ENCODE results near the gene CETP. TPM values are rescaled to one million over a fixed set of nuclear protein-coding genes. Genes with fewer than 3 reads are reported as not detected.
"Not testable (repeated sequence)": the region's sequence is repeated elsewhere in the genome, so short reads cannot be mapped to it uniquely, and the experiment has no call there.

The CETP gene
- polyA plus RNA-seq, 3 donors = 10.2 to 11.9 (median 11.7) TPM

GRCh38 chr16:57003439-57004386 lies 42.0 kb downstream of the CETP start:
- peak in 6 of 11 donors; percentile 12 to 27 (median 19) for DNase-seq (ENCODE audit: extremely low read depth in 1 of 11, low read depth in 9 of 11, low spot score in 4 of 11)

GRCh38 chr16:57004387-57005250 lies 42.9 kb downstream of the CETP start:
- no peak for DNase-seq (ENCODE audit: extremely low read depth in 1 of 11, low read depth in 9 of 11, low spot score in 4 of 11)

GRCh38 chr16:57005597-57005996 lies 43.8 kb downstream of the CETP start:
- not testable (repeated sequence) for DNase-seq (ENCODE audit: extremely low read depth in 1 of 11, low read depth in 9 of 11, low spot score in 4 of 11)

- DNase-seq (ENCODE audit: extremely low read depth in 1 of 11, low read depth in 9 of 11, low spot score in 4 of 11) = no peak
These were observed 45.3 kb downstream of the CETP start for GRCh38 chr16:57007050-57007449.

- DNase-seq (ENCODE audit: extremely low read depth in 1 of 11, low read depth in 9 of 11, low spot score in 4 of 11) = no peak
These were observed 45.8 kb downstream of the CETP start for GRCh38 chr16:57007530-57007929.

GRCh38 chr16:57008440-57008839 lies 46.7 kb downstream of the CETP start:
- no peak for DNase-seq (ENCODE audit: extremely low read depth in 1 of 11, low read depth in 9 of 11, low spot score in 4 of 11)

GRCh38 chr16:57009643-57010170 lies 48.0 kb downstream of the CETP start:
- no peak for DNase-seq (ENCODE audit: extremely low read depth in 1 of 11, low read depth in 9 of 11, low spot score in 4 of 11)

GRCh38 chr16:57012353-57012752 lies 50.6 kb downstream of the CETP start:
- DNase-seq (ENCODE audit: extremely low read depth in 1 of 11, low read depth in 9 of 11, low spot score in 4 of 11) = no peak

- no peak for DNase-seq (ENCODE audit: extremely low read depth in 1 of 11, low read depth in 9 of 11, low spot score in 4 of 11)
These were observed 51.5 kb downstream of the CETP start for GRCh38 chr16:57013229-57013628.

GRCh38 chr16:57013902-57014301 lies 52.2 kb downstream of the CETP start:
- DNase-seq (ENCODE audit: extremely low read depth in 1 of 11, low read depth in 9 of 11, low spot score in 4 of 11) = no peak

- no peak for DNase-seq (ENCODE audit: extremely low read depth in 1 of 11, low read depth in 9 of 11, low spot score in 4 of 11)
These were observed 54.6 kb downstream of the CETP start for GRCh38 chr16:57016301-57016700.

GRCh38 chr16:57016831-57017230 lies 55.1 kb downstream of the CETP start:
- no peak for DNase-seq (ENCODE audit: extremely low read depth in 1 of 11, low read depth in 9 of 11, low spot score in 4 of 11)

- DNase-seq (ENCODE audit: extremely low read depth in 1 of 11, low read depth in 9 of 11, low spot score in 4 of 11) = no peak
These were observed 55.5 kb downstream of the CETP start for GRCh38 chr16:57017251-57017650.

GRCh38 chr16:57019746-57020145 lies 58.0 kb downstream of the CETP start:
- DNase-seq (ENCODE audit: extremely low read depth in 1 of 11, low read depth in 9 of 11, low spot score in 4 of 11) = no peak

- DNase-seq (ENCODE audit: extremely low read depth in 1 of 11, low read depth in 9 of 11, low spot score in 4 of 11) = no peak
These were observed 58.9 kb downstream of the CETP start for GRCh38 chr16:57020651-57021050.

- no peak for DNase-seq (ENCODE audit: extremely low read depth in 1 of 11, low read depth in 9 of 11, low spot score in 4 of 11)
These were observed 60.0 kb downstream of the CETP start for GRCh38 chr16:57021757-57022156.

- no peak for DNase-seq (ENCODE audit: extremely low read depth in 1 of 11, low read depth in 9 of 11, low spot score in 4 of 11)
These were observed 60.7 kb downstream of the CETP start for GRCh38 chr16:57022445-57022844.

- no peak for DNase-seq (ENCODE audit: extremely low read depth in 1 of 11, low read depth in 9 of 11, low spot score in 4 of 11)
These were observed 61.9 kb downstream of the CETP start for GRCh38 chr16:57023541-57024249.

Measured in renal cortex interstitium (tissue), 11 donors.